GM10266 (cell line): ENCODE measurements around the gene E2F1.

Experiments used
- DNase-seq: peaks from one replicate; pipeline ENCODE4 v3.0.0; 2012; ENCODE audit errors: extremely low spot score
- TF ChIP-seq, protein P1 (sequence below): IDR thresholded peaks from 2 replicates; pipeline ENCODE4 v1.5.1; 2012; ENCODE audit warnings: mild to moderate bottlenecking, low read depth; ENCODE audit not compliant: control insufficient read depth, insufficient read depth; ENCODE audit errors: missing control alignments

Gene E2F1

DNA sequence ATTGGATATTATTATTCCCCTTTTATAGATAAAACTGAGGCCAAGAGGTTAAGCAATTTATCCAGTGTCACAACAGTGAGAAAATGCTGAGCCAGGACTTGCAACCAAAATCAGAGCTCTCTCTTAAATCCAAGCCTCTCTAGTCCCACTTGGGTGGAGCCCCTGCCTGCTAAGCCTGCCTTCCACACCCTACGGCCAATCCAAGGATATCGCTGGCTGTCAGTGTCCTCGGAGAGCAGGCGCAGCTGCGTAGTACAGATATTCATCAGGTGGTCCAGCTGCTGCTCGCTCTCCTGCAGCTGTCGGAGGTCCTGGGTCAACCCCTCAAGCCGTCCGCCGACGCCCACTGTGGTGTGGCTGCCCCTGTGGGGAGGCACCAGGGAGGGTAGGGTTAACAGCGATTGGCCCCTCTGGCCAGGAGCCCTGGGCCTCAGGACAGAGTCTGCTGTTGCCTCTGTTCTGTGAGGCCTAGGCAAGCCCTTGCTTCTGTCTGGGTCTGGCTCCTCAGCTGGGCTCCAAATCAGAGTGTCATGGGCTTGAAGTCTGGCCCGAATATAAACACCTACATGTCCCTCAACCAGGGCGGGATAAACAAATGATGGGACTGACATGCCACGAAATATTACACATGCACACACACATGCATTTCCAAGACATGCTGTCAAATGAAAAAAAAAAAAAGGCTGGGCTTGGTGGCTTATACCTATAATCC lies 8.0 kb downstream of the E2F1 start:
- TF ChIP-seq, protein P1, sequence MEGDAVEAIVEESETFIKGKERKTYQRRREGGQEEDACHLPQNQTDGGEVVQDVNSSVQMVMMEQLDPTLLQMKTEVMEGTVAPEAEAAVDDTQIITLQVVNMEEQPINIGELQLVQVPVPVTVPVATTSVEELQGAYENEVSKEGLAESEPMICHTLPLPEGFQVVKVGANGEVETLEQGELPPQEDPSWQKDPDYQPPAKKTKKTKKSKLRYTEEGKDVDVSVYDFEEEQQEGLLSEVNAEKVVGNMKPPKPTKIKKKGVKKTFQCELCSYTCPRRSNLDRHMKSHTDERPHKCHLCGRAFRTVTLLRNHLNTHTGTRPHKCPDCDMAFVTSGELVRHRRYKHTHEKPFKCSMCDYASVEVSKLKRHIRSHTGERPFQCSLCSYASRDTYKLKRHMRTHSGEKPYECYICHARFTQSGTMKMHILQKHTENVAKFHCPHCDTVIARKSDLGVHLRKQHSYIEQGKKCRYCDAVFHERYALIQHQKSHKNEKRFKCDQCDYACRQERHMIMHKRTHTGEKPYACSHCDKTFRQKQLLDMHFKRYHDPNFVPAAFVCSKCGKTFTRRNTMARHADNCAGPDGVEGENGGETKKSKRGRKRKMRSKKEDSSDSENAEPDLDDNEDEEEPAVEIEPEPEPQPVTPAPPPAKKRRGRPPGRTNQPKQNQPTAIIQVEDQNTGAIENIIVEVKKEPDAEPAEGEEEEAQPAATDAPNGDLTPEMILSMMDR: no peak
- DNase-seq: no peak

DNA sequence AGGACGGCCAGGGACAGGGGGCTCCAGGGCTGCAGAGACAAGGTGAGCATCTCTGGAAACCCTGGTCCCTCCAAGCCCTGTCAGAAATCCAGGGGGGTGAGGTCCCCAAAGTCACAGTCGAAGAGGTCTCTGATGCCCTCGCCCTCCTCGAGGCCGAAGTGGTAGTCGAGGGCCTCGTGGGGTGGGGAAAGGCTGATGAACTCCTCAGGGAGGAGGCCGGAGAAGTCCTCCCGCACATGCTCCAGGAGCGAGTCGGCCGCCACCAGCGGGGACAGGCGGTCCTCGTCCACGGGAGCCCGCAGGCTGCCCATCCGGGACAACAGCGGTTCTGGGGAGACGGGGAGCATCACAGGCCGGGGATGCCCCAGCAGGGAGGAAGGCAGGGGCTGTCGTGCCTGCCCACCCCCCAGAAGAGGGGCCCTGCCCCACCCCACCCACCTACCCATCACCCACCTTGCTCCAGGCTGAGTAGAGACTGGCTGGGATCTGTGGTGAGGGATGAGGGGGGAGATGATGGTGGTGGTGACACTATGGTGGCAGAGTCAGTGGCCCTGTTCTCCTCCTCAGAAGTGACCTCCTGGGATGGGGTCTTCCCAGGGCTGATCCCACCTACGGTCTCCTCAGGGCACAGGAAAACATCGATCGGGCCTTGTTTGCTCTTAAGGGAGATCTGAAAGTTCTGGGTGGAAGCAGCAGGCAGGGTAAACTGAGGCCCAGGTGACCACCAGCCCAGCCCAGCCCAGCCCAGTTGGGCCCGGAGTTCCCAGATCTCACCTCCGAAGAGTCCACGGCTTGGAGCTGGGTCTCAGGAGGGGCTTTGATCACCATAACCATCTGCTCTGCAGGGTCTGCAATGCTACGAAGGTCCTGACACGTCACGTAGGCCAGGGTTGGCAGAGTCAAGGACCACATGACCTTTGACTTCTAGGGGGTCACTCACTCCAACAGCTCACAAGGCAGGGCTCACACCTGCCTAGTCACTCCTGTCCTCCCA lies 9.2 kb downstream of the E2F1 start:
- DNase-seq: no peak
- TF ChIP-seq, protein P1: no peak

DNA sequence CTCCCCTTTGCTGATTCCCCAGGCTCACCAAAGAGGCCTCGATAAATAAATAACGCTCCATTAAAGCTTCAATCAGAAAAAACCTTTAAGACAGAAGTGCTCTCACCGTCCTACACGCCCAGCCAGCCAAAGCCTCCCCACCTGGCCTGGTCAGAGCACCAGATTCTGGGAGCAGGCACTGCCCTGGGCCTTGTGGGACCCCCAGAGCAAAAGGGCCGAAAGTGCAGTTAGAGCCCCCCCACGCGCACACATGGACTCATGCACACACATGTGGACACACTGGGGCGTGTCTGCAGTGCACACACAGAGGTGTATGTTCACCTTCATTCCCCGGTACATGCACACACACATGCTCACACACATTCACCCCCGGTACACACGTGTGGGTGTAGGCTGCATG lies 10.1 kb downstream of the E2F1 start:
- TF ChIP-seq, protein P1: no peak
- DNase-seq: no peak

DNA sequence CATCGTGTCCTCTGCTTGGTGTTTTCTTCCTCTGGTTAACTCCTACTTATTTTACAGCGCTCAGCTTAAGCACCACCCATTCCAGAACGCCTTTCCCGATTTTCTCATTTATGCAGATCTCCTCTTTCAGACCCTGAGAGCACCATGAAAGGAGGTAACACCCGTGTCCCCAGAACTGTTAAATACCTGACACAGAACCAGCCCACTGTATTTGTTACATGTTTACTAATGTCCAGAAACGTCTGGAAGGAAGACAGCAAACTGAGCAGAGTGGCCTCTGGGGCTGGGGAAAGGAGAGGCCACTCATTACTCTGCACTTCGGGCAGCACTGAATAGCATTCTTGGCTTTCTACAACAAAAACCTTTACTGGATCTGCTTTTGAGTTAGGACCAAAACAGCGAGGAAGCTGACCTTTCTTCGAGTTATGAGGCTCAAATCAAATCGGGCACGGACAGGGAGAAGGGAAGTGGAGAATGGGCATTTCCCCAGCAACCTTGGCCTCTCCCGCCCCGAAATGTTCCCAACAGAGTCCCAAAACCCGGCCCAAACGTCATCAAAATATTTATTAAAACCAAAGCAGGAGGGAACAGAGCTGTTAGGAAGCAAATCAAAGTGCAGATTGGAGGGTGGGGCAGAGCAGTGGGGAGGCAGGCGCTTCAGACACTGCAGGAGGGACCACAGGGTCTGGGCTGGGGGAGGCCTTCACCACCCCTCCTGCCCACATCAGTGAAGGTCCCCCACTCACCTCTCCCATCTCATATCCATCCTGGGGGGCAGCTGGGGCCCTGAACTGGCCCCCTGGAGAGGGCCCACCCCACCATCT lies 10.8 kb downstream of the E2F1 start:
- DNase-seq: no peak

DNA sequence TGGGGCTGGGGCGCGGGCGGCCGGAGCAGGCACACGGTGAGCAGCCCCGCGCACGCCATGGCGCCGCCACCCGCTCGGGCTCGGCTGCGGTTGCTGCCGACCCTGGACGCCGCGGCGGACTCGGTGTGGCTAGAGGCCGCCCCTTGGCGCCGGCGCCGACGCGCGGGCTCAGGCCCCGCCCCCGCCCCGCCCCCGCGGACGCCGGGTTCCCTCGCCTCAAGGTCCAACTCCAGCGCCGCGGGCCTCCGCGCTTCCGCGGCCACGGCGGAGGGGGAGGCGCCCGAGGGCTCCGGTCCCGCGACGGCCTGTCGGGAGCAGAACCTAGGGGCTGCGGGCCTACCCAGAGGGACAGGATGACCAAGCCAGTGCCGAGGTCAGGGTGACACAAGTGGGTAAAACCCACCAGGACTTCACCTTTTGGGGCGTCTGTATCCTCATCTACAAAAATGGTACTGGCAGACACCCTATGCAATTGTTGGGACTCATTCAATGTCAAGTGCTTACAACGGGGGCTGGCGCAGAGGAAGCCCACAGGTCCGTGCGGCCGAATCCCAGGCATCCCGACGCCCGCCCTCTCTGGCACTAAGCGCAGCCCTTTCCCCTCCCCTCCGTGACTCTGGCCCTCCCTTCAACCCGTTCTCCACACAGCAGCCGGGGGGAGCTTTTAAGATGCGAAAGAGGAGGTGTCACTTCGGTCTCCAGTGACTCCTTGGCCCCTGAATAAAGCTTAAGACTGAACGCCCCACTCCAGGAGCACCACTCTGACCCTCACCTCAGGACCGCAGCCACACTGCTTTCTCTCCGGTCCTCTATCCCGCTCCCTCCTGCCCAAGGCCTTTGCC lies 11.7 kb downstream of the E2F1 start, which contains the start of gene NECAB3:
NECAB3 (minus strand) TSS at position 135 of the 842 bp plus-strand sequence; CDS start at position 59, 76 bp downstream.
- TF ChIP-seq, protein P1: no peak
- DNase-seq: peak; percentile 92

More for the DNA sequence above, 10.8 kb downstream of the E2F1 start:
- TF ChIP-seq, protein P1: no peak
